GM18520 (cell line): Measurements from ENCODE around the gene RPL13A.

Experiments
- ATAC-seq: cut with Tn5 transposase; IDR thresholded peaks from one replicate; pipeline ENCODE4 v1.9.1; 2021; ENCODE audit not compliant: unreplicated experiment

RPL13A gene

DNA sequence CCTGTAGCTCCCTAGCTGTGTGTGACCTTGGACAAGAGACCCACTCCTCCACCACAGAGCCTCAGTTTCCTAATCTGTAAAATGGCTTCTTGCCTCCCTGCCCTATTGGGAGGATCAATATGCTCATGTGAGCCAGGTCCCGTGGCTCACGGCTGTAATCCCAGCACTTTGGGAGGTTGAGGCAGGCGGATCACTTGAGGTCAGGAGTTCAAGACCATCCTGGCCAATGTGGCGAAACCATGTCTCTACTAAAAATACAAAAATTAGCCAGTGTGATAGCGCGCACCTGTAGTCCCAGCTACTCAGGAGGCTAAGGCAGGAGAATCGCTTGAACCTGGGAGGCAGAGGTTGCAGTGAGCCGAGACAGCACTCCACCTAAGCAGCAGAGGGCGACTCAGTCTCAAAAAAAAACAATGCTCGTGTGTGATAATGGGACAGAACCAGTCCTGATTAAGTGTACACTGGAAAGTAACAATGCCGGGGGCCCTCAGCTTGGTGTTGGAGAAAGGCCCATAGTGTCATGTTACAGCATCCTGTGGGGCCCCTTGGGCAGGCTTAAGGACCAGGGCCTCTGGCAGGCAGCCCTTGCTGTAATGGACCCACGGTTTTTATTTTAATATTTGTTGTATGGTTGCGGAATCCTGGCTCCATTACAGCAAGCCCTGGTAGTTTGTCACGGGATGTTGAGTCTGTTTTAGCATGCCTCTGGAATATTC lies 15.6 kb downstream of the RPL13A start:
- ATAC-seq = no peak

DNA sequence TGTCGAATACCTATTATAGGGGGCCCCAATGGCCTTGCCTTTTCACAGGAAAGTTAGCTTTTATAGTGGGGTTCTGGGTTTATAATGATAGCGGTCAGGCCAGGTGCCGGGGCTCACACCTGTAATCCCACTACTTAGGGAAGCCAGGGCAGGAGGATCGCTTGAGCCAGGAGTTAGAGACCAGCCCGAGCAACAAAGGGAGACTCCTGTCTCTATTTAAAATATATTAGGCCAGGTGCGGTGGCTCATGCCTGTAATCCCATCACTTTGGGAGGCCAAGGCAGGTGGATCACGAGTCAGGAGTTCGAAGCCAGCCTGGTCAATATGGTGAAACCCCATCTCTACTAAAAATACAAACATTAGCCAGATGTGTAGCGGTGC lies 16.2 kb downstream of the RPL13A start:
- ATAC-seq = no peak

DNA sequence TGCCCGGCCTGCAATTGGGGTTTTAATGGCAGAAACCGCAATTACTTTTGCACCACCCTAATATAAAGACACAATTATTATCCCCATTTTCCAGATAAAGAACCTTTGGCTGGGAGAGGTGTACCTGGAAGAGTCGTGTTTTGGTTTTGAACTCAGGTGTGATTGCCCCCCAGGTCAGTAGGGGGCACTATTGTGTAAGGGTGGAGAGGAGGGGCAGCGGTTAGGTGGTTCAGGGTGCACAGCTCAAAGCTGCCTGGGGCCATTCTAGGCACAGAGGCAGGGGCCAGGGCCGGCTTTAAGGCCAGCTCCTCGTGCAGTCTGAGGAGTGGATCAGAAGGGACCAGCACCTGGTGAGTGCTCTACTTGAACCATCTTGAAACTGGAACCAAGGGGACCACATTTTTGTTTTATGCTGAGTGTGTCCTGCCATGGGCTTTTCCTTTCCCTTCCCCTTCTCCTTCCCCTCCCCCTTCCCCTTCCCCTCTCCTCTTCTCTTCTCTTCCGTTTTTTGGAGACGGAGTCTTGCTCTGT lies 19.2 kb downstream of the RPL13A start:
- ATAC-seq = no peak

DNA sequence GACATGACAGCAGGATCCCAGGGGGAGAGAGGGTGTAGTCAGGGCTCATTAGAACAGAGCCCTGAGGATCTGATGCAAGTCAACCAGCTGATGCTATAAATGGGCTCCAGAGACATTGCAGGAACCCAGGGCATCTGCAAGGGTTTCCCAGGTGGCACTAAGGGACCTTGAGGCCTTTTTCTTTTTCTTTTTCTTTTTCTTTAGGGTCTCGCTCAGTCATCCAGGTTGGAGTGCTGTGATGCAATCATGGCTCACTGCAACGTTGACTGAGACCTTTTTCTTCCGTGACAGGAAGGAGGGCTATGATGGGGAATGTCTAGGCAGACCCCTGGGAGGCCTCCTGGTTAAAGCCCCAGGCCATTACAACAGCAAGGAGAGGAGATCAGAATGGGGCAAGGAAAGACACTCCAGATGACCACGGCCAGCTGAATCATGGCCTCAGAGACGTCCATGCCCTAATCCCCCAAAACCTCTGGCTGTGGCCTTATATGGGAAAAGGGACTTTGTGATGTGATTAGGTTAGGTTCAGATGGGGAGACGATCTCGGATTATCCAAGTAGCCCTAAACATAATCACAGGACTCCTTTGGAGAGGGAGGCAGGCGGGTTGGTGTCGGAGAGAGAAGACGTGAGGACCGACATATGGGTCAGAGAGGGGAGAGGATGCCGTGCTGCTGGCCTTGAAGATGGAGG lies 20.5 kb downstream of the RPL13A start:
- no peak for ATAC-seq

DNA sequence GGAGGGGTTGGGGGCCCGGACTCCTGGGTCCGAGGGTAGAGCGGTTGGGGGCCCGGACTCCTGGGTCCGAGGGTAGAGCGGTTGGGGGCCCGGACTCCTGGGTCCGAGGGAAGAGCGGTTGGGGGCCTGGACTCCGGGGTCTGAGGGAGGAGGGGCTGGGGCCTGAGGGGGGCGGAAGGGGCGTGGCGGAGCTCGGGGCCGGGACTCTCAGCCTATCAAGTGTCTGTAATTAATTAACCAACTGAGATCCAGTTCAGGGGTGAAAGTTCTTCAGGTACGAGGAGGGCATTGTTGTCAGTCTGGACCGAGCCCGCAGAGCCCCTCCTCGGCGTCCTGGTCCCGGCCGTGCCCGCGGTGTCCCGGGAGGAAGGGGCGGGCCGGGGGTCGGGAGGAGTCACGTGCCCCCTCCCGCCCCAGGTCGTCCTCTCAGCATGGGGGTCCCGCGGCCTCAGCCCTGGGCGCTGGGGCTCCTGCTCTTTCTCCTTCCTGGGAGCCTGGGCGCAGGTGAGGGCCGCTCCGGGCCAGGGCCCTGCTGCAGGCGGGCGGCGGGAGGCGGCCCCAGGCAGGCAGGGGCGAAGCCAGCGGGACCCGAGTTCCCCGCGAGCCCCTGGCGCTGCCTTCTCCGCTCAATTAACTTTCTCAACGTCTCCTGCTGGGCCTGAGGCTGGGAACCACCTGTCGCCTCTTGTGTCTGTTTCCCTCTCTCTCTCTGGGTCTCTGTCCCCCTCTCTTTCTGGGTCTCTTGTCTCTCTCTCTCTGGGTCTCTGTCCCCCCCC lies 25.8 kb downstream of the RPL13A start:
- ATAC-seq = no peak

DNA sequence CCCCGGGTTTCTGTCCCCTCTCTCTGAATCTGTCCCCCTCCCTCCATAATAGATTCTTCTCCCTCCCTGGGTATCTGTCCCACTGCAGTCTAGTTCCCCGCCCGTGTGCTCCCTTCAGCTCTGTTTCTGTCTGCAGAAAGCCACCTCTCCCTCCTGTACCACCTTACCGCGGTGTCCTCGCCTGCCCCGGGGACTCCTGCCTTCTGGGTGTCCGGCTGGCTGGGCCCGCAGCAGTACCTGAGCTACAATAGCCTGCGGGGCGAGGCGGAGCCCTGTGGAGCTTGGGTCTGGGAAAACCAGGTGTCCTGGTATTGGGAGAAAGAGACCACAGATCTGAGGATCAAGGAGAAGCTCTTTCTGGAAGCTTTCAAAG lies 26.3 kb downstream of the RPL13A start:
- ATAC-seq = no peak

DNA sequence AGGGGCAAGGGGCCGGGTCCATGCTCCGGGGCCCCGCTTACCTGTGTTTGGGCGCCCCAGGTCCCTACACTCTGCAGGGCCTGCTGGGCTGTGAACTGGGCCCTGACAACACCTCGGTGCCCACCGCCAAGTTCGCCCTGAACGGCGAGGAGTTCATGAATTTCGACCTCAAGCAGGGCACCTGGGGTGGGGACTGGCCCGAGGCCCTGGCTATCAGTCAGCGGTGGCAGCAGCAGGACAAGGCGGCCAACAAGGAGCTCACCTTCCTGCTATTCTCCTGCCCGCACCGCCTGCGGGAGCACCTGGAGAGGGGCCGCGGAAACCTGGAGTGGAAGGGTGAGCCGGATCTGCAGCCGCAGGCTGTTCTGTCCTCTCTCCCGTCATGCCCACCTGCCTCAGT lies 26.7 kb downstream of the RPL13A start:
- no peak for ATAC-seq

DNA sequence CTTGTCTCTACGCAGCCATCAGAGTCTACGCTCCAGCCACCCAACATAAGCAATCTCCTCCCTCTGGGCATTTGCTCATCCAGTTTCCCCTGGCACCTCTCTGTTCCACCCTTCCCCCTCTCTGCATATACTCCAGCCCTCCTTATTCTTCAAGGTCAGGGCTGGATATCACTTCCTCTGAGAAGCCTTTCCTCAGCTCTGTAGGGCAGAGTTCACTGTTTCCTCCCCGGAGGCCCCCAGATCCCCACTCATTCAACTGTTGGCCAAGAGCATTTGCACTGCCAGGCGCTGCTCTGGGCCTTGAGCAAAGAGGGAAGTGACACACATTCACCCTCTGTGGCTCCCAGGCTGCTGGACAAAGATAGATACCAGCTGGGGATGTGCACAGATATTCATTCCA lies 28.4 kb downstream of the RPL13A start:
- ATAC-seq = no peak

DNA sequence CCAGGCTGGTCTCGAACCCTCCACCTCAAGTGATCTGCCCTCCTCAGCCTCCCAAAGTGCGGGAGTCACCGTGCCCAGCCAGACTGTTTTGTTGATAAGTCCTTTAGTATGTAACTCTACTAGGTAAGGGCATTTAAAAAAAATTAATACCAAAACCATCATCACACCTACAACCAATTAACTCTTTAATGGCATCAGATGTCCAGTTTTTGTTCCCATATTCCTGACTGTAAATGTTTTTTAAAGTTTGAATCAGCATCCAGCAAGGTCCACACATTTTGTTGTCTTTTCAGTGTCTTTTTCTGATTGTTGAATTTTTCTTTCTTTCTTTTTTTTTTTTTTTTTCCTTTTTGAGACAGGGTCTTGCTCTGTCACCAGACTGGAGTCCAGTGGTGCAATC lies 30.6 kb downstream of the RPL13A start:
- ATAC-seq = no peak

DNA sequence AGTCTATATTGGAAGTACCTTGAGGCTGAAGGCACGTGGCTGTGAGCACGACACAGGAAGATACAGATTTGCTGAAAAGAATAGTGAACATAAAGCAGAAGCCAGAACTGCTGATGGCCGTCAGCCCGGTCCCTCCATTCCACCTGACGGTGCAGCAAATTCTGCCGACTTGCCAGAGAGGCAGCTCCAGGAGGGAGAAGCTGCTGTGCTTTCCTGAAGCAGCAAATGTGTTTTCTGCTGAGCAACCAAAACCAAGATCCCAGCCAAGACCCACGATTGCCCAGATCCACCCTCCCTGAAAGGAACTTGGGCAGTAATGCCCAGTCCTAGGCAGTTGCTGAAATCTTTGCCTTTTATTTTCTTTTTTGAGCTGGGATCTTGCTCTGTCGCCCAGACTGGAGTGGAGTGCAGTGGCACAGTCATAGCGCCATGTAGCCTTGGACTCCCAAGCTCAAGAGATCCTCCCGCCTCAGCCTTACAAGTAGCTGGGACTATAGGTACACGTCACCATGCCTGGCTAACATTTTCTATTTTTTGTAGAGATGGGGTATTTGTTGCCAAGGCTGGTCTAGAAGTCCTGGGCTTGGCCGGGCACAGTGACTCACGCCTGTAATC lies 33.4 kb downstream of the RPL13A start:
- ATAC-seq = no peak

DNA sequence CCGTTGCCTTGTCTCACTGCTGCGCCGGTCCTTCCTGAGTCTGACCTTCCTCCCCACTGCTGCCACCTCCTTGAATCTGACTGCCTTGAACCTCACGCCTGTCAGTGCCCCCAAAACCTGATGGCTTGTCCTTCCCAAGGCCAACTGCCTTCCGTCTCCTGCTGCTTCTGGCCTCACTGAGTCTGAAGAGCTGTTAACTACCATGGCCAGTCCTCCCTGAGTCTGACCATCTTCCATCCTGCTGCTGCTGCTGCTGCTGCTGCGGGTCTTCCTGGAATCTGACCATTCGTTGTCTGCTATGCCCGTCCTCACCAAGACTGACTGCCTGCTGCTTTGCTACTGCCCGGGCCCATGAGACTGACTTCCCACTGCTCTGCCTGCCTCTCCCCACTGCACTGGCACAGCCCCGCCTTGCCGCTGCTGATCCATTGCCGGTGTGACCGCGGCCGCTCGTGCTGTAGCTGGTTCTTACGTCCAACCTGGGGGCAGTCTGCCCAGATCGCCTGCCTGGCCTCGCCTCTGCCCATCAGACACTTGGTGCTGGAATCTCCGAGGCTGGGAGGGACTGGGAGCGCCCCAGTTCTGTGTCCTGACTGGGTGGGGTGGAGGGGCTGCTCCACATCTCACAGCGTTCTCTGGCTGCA lies 37.5 kb downstream of the RPL13A start:
- ATAC-seq = no peak

DNA sequence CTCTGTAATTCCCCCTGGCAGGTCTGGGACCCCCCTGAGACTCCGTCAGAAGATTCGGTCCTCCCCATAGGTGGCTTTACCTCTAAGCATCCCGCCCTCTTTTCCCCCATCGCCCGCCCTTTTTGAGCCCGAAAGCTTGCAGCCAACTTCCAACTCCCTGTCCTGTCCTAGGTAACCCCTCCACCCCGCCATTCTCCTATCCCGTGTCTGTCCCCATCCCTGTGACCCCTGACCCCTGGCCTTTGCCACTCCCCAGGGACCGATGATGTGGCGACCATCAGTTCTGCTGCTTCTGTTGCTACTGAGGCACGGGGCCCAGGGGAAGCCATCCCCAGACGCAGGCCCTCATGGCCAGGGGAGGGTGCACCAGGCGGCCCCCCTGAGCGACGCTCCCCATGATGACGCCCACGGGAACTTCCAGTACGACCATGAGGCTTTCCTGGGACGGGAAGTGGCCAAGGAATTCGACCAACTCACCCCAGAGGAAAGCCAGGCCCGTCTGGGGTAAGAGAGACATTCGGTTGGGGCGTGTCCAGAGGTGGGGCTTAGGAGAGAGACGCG lies 40.9 kb downstream of the RPL13A start:
- ATAC-seq = no peak

DNA sequence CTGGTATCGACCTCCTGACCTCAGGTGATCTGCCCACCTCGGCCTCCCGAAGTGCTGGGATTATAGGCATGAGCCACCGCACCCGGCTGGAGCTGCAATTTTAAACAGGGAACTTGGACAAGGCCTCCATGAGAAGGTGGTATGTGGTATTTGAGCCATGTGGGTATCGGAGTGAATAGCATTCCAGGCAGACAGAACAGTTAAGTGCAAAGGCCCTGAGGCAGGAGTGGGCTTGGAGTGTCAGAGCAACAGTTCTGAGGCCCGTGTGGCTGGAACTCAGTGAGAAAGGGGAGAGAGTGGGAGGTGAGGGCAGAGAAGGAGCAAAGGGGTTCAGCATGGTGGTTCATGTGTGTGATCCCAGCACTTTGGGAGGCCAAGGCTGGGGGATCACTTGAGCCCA lies 43.3 kb downstream of the RPL13A start:
- ATAC-seq = no peak

DNA sequence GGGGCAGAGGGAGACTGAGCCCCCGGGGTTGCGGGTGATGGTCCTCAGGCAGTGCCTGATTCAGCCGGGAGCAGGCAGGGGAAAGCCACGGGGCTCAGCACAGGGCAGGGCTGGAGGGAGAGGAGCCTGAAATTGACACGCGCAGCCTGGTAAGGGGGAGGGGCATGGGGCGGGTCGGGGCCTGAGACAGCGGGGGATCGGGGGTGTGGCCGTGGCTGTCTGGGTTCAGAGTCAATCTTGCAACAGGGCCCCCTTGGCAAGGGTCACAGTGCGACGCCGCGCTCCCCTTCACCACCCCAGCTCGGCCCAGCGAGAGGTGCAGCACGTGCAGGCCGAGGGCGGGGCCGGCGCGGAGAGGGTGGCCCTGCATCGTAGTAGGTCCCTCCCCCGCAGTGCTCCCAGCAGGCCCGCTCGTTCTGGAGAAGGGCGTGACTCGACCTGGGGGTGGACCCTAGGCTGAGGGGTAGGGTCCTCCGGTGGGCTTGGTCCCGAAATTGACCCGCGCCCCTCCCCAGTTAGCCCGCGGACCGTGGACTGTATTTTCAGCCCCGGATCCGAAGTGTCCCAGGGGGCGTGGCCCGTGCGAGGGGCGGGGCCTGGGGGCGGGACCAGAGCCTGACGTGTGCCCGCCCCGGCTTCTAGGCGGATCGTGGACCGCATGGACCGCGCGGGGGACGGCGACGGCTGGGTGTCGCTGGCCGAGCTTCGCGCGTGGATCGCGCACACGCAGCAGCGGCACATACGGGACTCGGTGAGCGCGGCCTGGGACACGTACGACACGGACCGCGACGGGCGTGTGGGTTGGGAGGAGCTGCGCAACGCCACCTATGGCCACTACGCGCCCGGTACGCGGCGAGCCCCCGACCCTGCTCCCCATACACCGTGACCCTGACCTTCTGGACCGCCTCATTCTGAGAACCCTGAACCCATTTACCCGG lies 46.4 kb downstream of the RPL13A start:
- ATAC-seq = peak; percentile 68

DNA sequence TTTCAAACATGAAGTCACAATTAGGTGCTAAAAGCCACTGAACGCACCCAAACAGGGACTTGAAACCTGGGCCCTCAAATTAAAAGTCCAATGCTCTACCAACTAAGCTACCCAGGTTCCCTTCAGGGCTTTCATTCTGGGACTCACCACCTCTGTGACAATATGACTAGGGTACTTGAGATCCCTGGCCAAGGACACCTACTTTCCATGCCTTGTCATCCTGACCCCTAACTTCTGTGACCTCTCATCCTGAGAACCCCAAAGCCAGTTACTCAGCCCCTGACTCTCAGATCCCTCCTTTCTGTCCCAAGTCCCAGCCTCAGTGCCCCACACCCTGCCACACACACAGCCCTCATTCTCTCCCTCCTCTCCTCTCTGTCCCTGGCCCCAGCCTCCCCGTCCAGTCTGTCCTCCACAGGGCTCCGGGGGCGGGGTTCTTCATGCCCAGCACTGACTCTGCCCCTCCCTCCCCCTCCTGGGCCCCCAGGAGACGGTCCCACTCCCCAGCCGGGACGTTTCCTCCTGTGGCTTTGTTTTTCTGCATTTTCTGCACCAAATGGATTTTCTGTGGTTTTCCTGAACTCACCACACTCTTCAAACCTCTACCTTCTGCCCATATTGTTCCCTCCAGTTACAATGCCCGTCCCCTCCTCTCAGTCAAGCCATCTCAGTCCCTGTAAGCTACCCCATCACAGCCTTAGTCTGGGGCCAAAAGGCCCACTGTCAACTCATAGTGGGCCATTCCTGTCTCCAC lies 47.4 kb downstream of the RPL13A start:
- ATAC-seq = no peak

DNA sequence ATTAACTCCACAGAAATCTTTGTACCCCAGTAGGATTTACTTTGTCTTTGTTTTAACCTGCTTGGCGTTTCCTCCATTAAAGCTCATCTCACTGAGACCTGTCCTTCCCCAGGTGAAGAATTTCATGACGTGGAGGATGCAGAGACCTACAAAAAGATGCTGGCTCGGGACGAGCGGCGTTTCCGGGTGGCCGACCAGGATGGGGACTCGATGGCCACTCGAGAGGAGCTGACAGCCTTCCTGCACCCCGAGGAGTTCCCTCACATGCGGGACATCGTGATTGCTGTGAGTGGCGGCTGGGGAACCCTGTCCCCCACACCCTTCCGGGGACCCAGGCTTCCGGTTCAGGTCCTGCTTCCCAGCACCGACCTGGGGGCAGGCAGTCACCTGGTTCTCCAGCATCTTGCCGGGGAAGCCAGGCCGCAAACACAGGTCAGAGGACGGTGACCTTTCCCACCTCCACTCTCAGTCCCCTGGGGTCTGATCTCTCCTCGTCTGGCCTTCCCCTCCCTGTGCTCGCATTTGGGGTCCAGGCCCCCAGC lies 49.6 kb downstream of the RPL13A start:
- no peak for ATAC-seq

DNA sequence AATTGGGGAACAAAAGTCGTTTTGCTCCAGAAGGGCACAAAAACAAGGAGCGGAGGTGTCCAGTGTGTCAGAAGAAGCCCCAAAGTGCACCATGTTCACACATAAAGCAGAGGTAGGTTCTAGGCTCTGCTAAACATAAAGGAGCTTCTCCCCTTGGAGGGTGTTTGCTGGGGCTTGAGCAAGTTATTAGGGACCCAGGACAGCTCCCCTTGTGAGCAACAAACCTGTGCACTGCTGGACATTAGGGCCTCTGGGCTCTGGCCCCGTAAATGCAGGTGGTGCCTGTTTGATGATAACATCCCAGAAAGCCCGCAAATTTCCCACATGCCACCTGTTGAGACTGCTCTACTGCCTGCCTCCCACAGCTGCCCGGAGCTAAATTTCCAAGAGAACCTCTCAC lies 51.2 kb downstream of the RPL13A start:
- no peak for ATAC-seq

DNA sequence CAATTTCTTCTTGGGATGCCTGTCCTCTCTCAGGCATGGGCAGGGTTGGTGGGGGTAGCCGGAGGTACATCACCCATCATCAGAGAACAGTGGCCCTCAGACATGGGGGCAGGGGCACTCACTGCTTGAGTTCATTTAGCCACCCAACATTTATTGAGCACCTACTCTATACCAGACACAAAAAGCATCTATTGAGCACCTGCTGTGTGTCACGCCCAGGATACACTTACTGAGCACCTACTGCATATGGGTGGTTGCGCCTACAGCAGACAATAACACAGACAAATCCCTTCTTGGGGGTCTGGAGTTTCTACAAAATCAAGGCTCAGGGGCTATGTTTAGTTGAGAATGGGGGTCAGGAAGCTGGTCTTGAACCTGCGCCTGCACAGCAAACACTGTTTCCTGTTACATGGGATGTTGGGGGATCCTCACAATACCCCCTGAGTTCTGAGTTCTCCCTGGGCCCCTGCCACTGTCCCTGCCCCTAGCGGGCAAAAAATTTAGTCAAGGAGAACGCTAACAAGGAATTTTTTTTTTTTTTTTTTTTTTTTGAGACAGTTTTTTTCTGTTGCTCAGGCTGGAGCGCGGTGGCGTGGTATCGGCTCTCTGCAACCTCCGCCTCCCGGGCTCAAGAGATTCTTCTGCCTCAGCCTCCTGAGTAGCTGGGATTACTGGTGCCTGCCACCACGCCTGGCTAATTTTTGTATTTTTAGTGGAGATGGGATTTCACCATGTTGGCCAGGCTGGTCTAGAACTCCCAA lies 52.0 kb downstream of the RPL13A start:
- no peak for ATAC-seq
